Mucosa of rectum (tissue), 2 donors: ENCODE measurements around the gene INF2.
A peak's percentile ranks its signal among the peaks of the same experiment; 100 is the strongest.
"Not testable (repeated sequence)": the region's sequence is repeated elsewhere in the genome, so short reads cannot be mapped to it uniquely, and the experiment has no call there.

Source experiments
- H3K27ac ChIP-seq, 2 donors: one replicate each; pipeline ENCODE4 v1.7.0; 2013; ENCODE audit warnings: inconsistent platforms in 2 of 2, low read depth in 2 of 2, low read length in 2 of 2
- H3K27me3 ChIP-seq, 2 donors: one replicate each; pipeline ENCODE4 v1.7.0; 2013; ENCODE audit warnings: low read length in 2 of 2; ENCODE audit not compliant: control insufficient read depth in 2 of 2, insufficient read depth in 2 of 2
- H3K36me3 ChIP-seq, 2 donors: one replicate each; pipeline ENCODE4 v1.7.0; 2013; ENCODE audit warnings: low read length in 2 of 2; ENCODE audit not compliant: control insufficient read depth in 2 of 2, insufficient read depth in 2 of 2
- H3K4me1 ChIP-seq, 2 donors: one replicate each; pipeline ENCODE4 v1.7.0; 2013; ENCODE audit warnings: low read length in 2 of 2, mild to moderate bottlenecking in 1 of 2; ENCODE audit not compliant: control insufficient read depth in 2 of 2, insufficient read depth in 2 of 2
- H3K4me3 ChIP-seq, 2 donors: one replicate each; pipeline ENCODE4 v1.7.0; 2013; ENCODE audit warnings: low read length in 2 of 2
- H3K9ac ChIP-seq, 2 donors: one replicate each; pipeline ENCODE4 v1.7.0; 2013; ENCODE audit warnings: low read length in 2 of 2, low read depth in 1 of 2, mild to moderate bottlenecking in 1 of 2
- H3K9me3 ChIP-seq, 2 donors: one replicate each; pipeline ENCODE4 v1.7.0; 2013; ENCODE audit warnings: low read length in 2 of 2; ENCODE audit not compliant: control insufficient read depth in 2 of 2
- donor health status: healthy.
- donor health status: Normal muscosa, but diverticular disease.

INF2 gene

GRCh38 chr14:104746071-104746545 lies 56.7 kb downstream of the INF2 start:
- Histone ChIP-seq H3K27ac (peak overlapping the region in 1 of 2 donors; percentile 4), H3K36me3 (no peaks in the 10 kb centered on the region), H3K4me1 (peaks cover 25 to 38% of the 10 kb centered on the region in 2 donors), H3K9ac (peak overlapping the region in 1 of 2 donors; percentile 38), H3K27me3 (no peaks in the 10 kb centered on the region), H3K4me3 (no peak overlapping the region), H3K9me3 (no peaks in the 10 kb centered on the region)

GRCh38 chr14:104746934-104747481 lies 57.6 kb downstream of the INF2 start:
- Histone ChIP-seq H3K9me3 (no peaks in the 10 kb centered on the region), H3K4me3 (no peak overlapping the region), H3K36me3 (no peaks in the 10 kb centered on the region), H3K4me1 (peaks cover 29 to 40% of the 10 kb centered on the region in 2 donors), H3K9ac (peak overlapping the region in 1 of 2 donors; percentile 38), H3K27ac (peak overlapping the region; percentile 19 to 58), H3K27me3 (no peaks in the 10 kb centered on the region)

GRCh38 chr14:104747876-104748275 lies 58.5 kb downstream of the INF2 start:
- no peak overlapping the region for H3K4me3 ChIP-seq
- peaks cover 32 to 43% of the 10 kb centered on the region in 2 donors for H3K4me1 ChIP-seq
- no peaks in the 10 kb centered on the region for H3K9me3 ChIP-seq
- no peaks in the 10 kb centered on the region for H3K36me3 ChIP-seq
- H3K27me3 ChIP-seq = no peaks in the 10 kb centered on the region
- no peak overlapping the region for H3K9ac ChIP-seq
- peak overlapping the region; percentile 19 to 48 for H3K27ac ChIP-seq

GRCh38 chr14:104749111-104749649 lies 59.8 kb downstream of the INF2 start:
- Histone ChIP-seq H3K4me1 (peaks cover 41 to 49% of the 10 kb centered on the region in 2 donors), H3K36me3 (no peaks in the 10 kb centered on the region), H3K9ac (peak overlapping the region; percentile 3 to 6), H3K27me3 (no peaks in the 10 kb centered on the region), H3K27ac (peak overlapping the region in 1 of 2 donors; percentile 24), H3K4me3 (no peak overlapping the region), H3K9me3 (no peaks in the 10 kb centered on the region)

- H3K9ac ChIP-seq = no peak overlapping the region
- no peak overlapping the region for H3K4me3 ChIP-seq
- peaks cover 45 to 53% of the 10 kb centered on the region in 2 donors for H3K4me1 ChIP-seq
- H3K27me3 ChIP-seq = no peaks in the 10 kb centered on the region
- no peak overlapping the region for H3K27ac ChIP-seq
- H3K9me3 ChIP-seq = no peaks in the 10 kb centered on the region
- peaks cover 0 to under 1% of the 10 kb centered on the region in 2 donors for H3K36me3 ChIP-seq
These were observed 60.8 kb downstream of the INF2 start for GRCh38 chr14:104750056-104750752.

- H3K36me3 ChIP-seq, H3K4me3 ChIP-seq, H3K27ac ChIP-seq, H3K9me3 ChIP-seq, H3K9ac ChIP-seq, H3K27me3 ChIP-seq: not testable (repeated sequence)
- H3K4me1 ChIP-seq = peaks cover 45 to 53% of the 10 kb centered on the region in 2 donors
These were observed 61.3 kb downstream of the INF2 start for GRCh38 chr14:104750753-104751057.

- H3K9ac ChIP-seq = peak overlapping the region; percentile 68 to 69
- H3K9me3 ChIP-seq = no peaks in the 10 kb centered on the region
- no peaks in the 10 kb centered on the region for H3K27me3 ChIP-seq
- H3K4me1 ChIP-seq = peaks cover 39 to 43% of the 10 kb centered on the region in 2 donors
- peaks cover 12 to 15% of the 10 kb centered on the region in 2 donors for H3K36me3 ChIP-seq
- peak overlapping the region; percentile 87 to 90 for H3K4me3 ChIP-seq
- peak overlapping the region; percentile 83 to 87 for H3K27ac ChIP-seq
These were observed 62.4 kb downstream of the INF2 start for GRCh38 chr14:104751539-104752422.

GRCh38 chr14:104752423-104752734 lies 63.0 kb downstream of the INF2 start:
- H3K36me3 ChIP-seq = peaks cover 18 to 21% of the 10 kb centered on the region in 2 donors
- peaks cover 38 to 39% of the 10 kb centered on the region in 2 donors for H3K4me1 ChIP-seq
- H3K27ac ChIP-seq = peak overlapping the region; percentile 83 to 87
- no peaks in the 10 kb centered on the region for H3K9me3 ChIP-seq
- H3K27me3 ChIP-seq = no peaks in the 10 kb centered on the region
- H3K9ac ChIP-seq = peak overlapping the region; percentile 68 to 69
- peak overlapping the region; percentile 87 to 90 for H3K4me3 ChIP-seq

GRCh38 chr14:104752735-104753527 lies 63.5 kb downstream of the INF2 start, which contains the start of gene SIVA1:
SIVA1 (plus strand) TSS chr14:104753147; CDS start chr14:104753202, 55 bp downstream.
- Histone ChIP-seq H3K9ac (peak within 1 kb of the TSS; percentile 83 to 92), H3K4me1 (peaks cover 32 to 33% of the 10 kb centered on the region in 2 donors), H3K27ac (peak within 1 kb of the TSS; percentile 83 to 87), H3K27me3 (no peaks in the 10 kb centered on the region), H3K36me3 (peaks cover 23 to 26% of the 10 kb centered on the region in 2 donors), H3K4me3 (peak within 1 kb of the TSS; percentile 87 to 90), H3K9me3 (no peaks in the 10 kb centered on the region)
